Neuronal stem cell (in vitro differentiated cells): ENCODE data around the gene CREB5.

ENCODE experiments used
- DNase-seq: peaks from one replicate; pipeline ENCODE4 v3.0.0-alpha.2; 2013; ENCODE audit warnings: low spot score
- H2AFZ ChIP-seq: one replicate; pipeline ENCODE4 v1.6.1; 2013; ENCODE audit warnings: mild to moderate bottlenecking, low read length, inconsistent platforms
- H2AK5ac ChIP-seq: 2 replicates; pipeline ENCODE4 v1.6.1; 2013; ENCODE audit warnings: low read depth, mild to moderate bottlenecking, inconsistent platforms, low read length, moderate library complexity, mixed read lengths
- H2BK120ac ChIP-seq: 2 replicates; pipeline ENCODE4 v1.6.1; 2013; ENCODE audit warnings: low read depth, mild to moderate bottlenecking, inconsistent platforms, low read length, moderate library complexity, mixed read lengths
- H2BK12ac ChIP-seq: one replicate; pipeline ENCODE4 v1.6.1; 2013; ENCODE audit warnings: low read length, inconsistent platforms
- H2BK15ac ChIP-seq: 2 replicates; pipeline ENCODE4 v1.6.1; 2013; ENCODE audit warnings: mild to moderate bottlenecking, low read length, inconsistent platforms, mixed read lengths
- H2BK5ac ChIP-seq: one replicate; pipeline ENCODE4 v1.6.1; 2013; ENCODE audit warnings: inconsistent platforms, mild to moderate bottlenecking, low read length, moderate library complexity
- H3K14ac ChIP-seq: one replicate; pipeline ENCODE4 v1.6.1; 2013; ENCODE audit warnings: low read length, inconsistent platforms
- H3K18ac ChIP-seq: 2 replicates; pipeline ENCODE4 v1.6.1; 2013; ENCODE audit warnings: low read length, inconsistent platforms
- H3K23ac ChIP-seq: 2 replicates; pipeline ENCODE4 v1.6.1; 2013; ENCODE audit warnings: low read depth, mild to moderate bottlenecking, mixed read lengths, low read length, inconsistent platforms; ENCODE audit not compliant: poor library complexity
- H3K27ac ChIP-seq: replicated peaks from 3 replicates; pipeline ENCODE4 v1.5.1; 2013; ENCODE audit warnings: low read length, inconsistent platforms
- H3K27me3 ChIP-seq, 3 experiments: 2 replicates each; pipeline ENCODE4 v1.6.1; 2013; ENCODE audit warnings: low read length in 3 of 3, mild to moderate bottlenecking in 2 of 3, inconsistent platforms in 1 of 3, low read depth in 1 of 3, mixed read lengths in 1 of 3, moderate library complexity in 1 of 3; ENCODE audit not compliant: control insufficient read depth in 3 of 3, insufficient read depth in 3 of 3
- H3K36me3 ChIP-seq, 2 donors: replicated peaks in 1 of 2; 2 replicates each; pipeline ENCODE4 v1.6.1; 2013; ENCODE audit warnings: low read length in 2 of 2; ENCODE audit not compliant: control insufficient read depth in 2 of 2, insufficient read depth in 2 of 2
- H3K4ac ChIP-seq: 2 replicates; pipeline ENCODE4 v1.6.1; 2013; ENCODE audit warnings: inconsistent platforms, mild to moderate bottlenecking, low read length, moderate library complexity
- H3K4me1 ChIP-seq, 2 donors: 1 replicate in 1 of 2; 2 replicates in 1 of 2; pipeline ENCODE4 v1.6.1; 2013; ENCODE audit warnings: low read length in 2 of 2, low read depth in 1 of 2; ENCODE audit not compliant: control insufficient read depth in 2 of 2, insufficient read depth in 1 of 2
- H3K4me2 ChIP-seq: one replicate; pipeline ENCODE4 v1.6.1; 2013; ENCODE audit warnings: mild to moderate bottlenecking, low read length, inconsistent platforms; ENCODE audit not compliant: insufficient read depth, poor library complexity, severe bottlenecking
- H3K4me3 ChIP-seq, 2 donors: 2 replicates each; pipeline ENCODE4 v1.5.1; 2013; ENCODE audit warnings: low read length in 2 of 2, mild to moderate bottlenecking in 2 of 2, inconsistent platforms in 1 of 2, moderate library complexity in 1 of 2
- H3K79me1 ChIP-seq: one replicate; pipeline ENCODE4 v1.6.1; 2013; ENCODE audit warnings: low read depth, mild to moderate bottlenecking, inconsistent platforms, low read length, moderate library complexity
- H3K9ac ChIP-seq: one replicate; pipeline ENCODE4 v1.6.1; 2013; ENCODE audit warnings: mild to moderate bottlenecking, low read depth, low read length, inconsistent platforms; ENCODE audit not compliant: poor library complexity
- H3K9me3 ChIP-seq, 2 donors: replicated peaks in 1 of 2; 2 replicates each; pipeline versions ENCODE3 to v1.6.1; 2013; ENCODE audit warnings: low read length in 2 of 2, mild to moderate bottlenecking in 2 of 2, inconsistent platforms in 1 of 2, low read depth in 1 of 2, mixed read lengths in 1 of 2, moderate library complexity in 1 of 2; ENCODE audit not compliant: control insufficient read depth in 2 of 2, insufficient read depth in 1 of 2
- H4K8ac ChIP-seq: one replicate; pipeline ENCODE4 v1.6.1; 2013; ENCODE audit warnings: low read depth, mild to moderate bottlenecking, inconsistent platforms, low read length, moderate library complexity
- H4K91ac ChIP-seq: one replicate; pipeline ENCODE4 v1.6.1; 2013; ENCODE audit warnings: low read length, low read depth, mild to moderate bottlenecking, inconsistent platforms; ENCODE audit not compliant: poor library complexity
- WGBS, 2 donors: extraction: QIAGEN DNeasy Blood & Tissue Kit; methylation state at CpG; one replicate each; pipeline ENCODE4 v1.1.7; 2013; ENCODE audit warnings: missing lambda C conversion rate in 2 of 2, mixed read lengths in 1 of 2; ENCODE audit not compliant: insufficient read length in 2 of 2, insufficient replicate concordance in 1 of 2; ENCODE audit errors: extremely low coverage in 2 of 2; 5-methylcytosine and 5-hydroxymethylcytosine counted together

The CREB5 gene

GRCh38 chr7:28530803-28531175, 118.5 kb downstream of the CREB5 start:
- H3K4me2 ChIP-seq, result no peak overlapping the region
- no peaks in the 10 kb centered on the region for H3K36me3 ChIP-seq
- H2BK12ac ChIP-seq, result no peak overlapping the region
- no peak overlapping the region for H2BK15ac ChIP-seq
- WGBS, 2 donors, result no CpG with 5 or more reads among the region's 4 CpGs
- no peak overlapping the region for H3K4me3 ChIP-seq
- no peak for DNase-seq
- no peak overlapping the region for H2BK5ac ChIP-seq
- H3K9ac ChIP-seq, result no peak overlapping the region
- peaks cover 6% of the 10 kb centered on the region in 2 donors for H3K4me1 ChIP-seq
- H3K9me3 ChIP-seq, result no peaks in the 10 kb centered on the region
- H3K27me3 ChIP-seq, result no peaks in the 10 kb centered on the region
- no peak overlapping the region for H4K8ac ChIP-seq
- H3K79me1 ChIP-seq, result no peaks in the 10 kb centered on the region
- no peak overlapping the region for H3K18ac ChIP-seq
- no peak overlapping the region for H4K91ac ChIP-seq
- H3K14ac ChIP-seq, result no peak overlapping the region
- H3K27ac ChIP-seq, result no peak overlapping the region
- no peak overlapping the region for H2AK5ac ChIP-seq
- H3K23ac ChIP-seq, result no peak overlapping the region
- H3K4ac ChIP-seq, result no peak overlapping the region
- no peak overlapping the region for H2BK120ac ChIP-seq
- H2AFZ ChIP-seq, result no peak overlapping the region

GRCh38 chr7:28531291-28531690, 119.0 kb downstream of the CREB5 start:
- Histone ChIP-seq H3K18ac (no peak overlapping the region), H2BK120ac (no peak overlapping the region), H2BK15ac (no peak overlapping the region), H3K4me1 (peaks cover 8% of the 10 kb centered on the region in 2 donors), H3K9ac (no peak overlapping the region), H3K4me3 (no peak overlapping the region), H3K27me3 (no peaks in the 10 kb centered on the region), H4K91ac (no peak overlapping the region), H2AK5ac (no peak overlapping the region), H3K36me3 (no peaks in the 10 kb centered on the region), H3K4me2 (no peak overlapping the region), H2AFZ (no peak overlapping the region), H3K79me1 (no peaks in the 10 kb centered on the region), H2BK5ac (no peak overlapping the region), H3K23ac (no peak overlapping the region), H3K4ac (no peak overlapping the region), H3K14ac (no peak overlapping the region), H3K27ac (no peak overlapping the region), H4K8ac (no peak overlapping the region), H2BK12ac (no peak overlapping the region), H3K9me3 (no peaks in the 10 kb centered on the region)
- WGBS, 2 donors, result no CpG with 5 or more reads among the region's 3 CpGs
- no peak for DNase-seq

GRCh38 chr7:28532181-28532580, 119.9 kb downstream of the CREB5 start:
- no peak overlapping the region for H3K4ac ChIP-seq

GRCh38 chr7:28533267-28533666, 120.9 kb downstream of the CREB5 start:
- no peak overlapping the region for H4K91ac ChIP-seq
- peaks cover 8% of the 10 kb centered on the region in 2 donors for H3K4me1 ChIP-seq
- H2BK15ac ChIP-seq, result no peak overlapping the region
- no peak for DNase-seq
- H2AFZ ChIP-seq, result no peak overlapping the region
- no peaks in the 10 kb centered on the region for H3K36me3 ChIP-seq
- no peak overlapping the region for H4K8ac ChIP-seq
- H3K23ac ChIP-seq, result no peak overlapping the region
- no peaks in the 10 kb centered on the region for H3K79me1 ChIP-seq
- no peak overlapping the region for H3K14ac ChIP-seq
- H2AK5ac ChIP-seq, result no peak overlapping the region
- no peaks in the 10 kb centered on the region for H3K27me3 ChIP-seq
- no peak overlapping the region for H3K18ac ChIP-seq
- H3K4me2 ChIP-seq, result no peak overlapping the region
- no peak overlapping the region for H2BK5ac ChIP-seq
- H2BK12ac ChIP-seq, result no peak overlapping the region
- no peak overlapping the region for H3K4ac ChIP-seq
- no peak overlapping the region for H2BK120ac ChIP-seq
- no peaks in the 10 kb centered on the region for H3K9me3 ChIP-seq
- no peak overlapping the region for H3K9ac ChIP-seq
- no peak overlapping the region for H3K4me3 ChIP-seq
- H3K27ac ChIP-seq, result no peak overlapping the region
- no CpG with 5 or more reads among the region's 8 CpGs for WGBS, 2 donors

More at GRCh38 chr7:28532181-28532580, 119.9 kb downstream of the CREB5 start:
- H3K4me2 ChIP-seq, result no peak overlapping the region
- no peak overlapping the region for H2BK12ac ChIP-seq
- H3K9me3 ChIP-seq, result no peaks in the 10 kb centered on the region
- no peaks in the 10 kb centered on the region for H3K36me3 ChIP-seq
- no peaks in the 10 kb centered on the region for H3K27me3 ChIP-seq
- no peak overlapping the region for H2AFZ ChIP-seq
- no peak overlapping the region for H2BK120ac ChIP-seq
- H4K8ac ChIP-seq, result no peak overlapping the region
- no peak overlapping the region for H3K23ac ChIP-seq
- no peak overlapping the region for H4K91ac ChIP-seq
- H2AK5ac ChIP-seq, result no peak overlapping the region
- H3K9ac ChIP-seq, result no peak overlapping the region
- no peak for DNase-seq
- H2BK5ac ChIP-seq, result no peak overlapping the region
- no peak overlapping the region for H3K14ac ChIP-seq
- H3K79me1 ChIP-seq, result no peaks in the 10 kb centered on the region
- H3K4me3 ChIP-seq, result no peak overlapping the region
- no peak overlapping the region for H3K18ac ChIP-seq
- no peak overlapping the region for H2BK15ac ChIP-seq
- H3K27ac ChIP-seq, result no peak overlapping the region
- no CpG with 5 or more reads among the region's 7 CpGs for WGBS, 2 donors
- H3K4me1 ChIP-seq, result peaks cover 8% of the 10 kb centered on the region in 2 donors
